HEK293 (cell line): ENCODE measurements around the gene PPP1R9B.
A peak's percentile ranks its signal among the peaks of the same experiment; 100 is the strongest.

Experiments
- FEZF1 ChIP-seq: fragments of 450-650 bp; formaldehyde crosslinking; IDR thresholded peaks from 2 replicates; pipeline ENCODE4 v1.5.1; 2016; ENCODE audit warnings: missing biosample characterization, missing genetic modification characterization
- GLIS1 ChIP-seq: fragments of 450-650 bp; formaldehyde crosslinking; IDR thresholded peaks from 2 replicates; pipeline ENCODE4 v1.5.1; 2016; ENCODE audit warnings: missing biosample characterization, missing genetic modification characterization
- GLIS2 ChIP-seq: fragments of 450-650 bp; formaldehyde crosslinking; IDR thresholded peaks from 2 replicates; pipeline ENCODE4 v1.5.1; 2016; ENCODE audit warnings: missing biosample characterization, missing genetic modification characterization
- OSR2 ChIP-seq: fragments of 450-650 bp; formaldehyde crosslinking; IDR thresholded peaks from 2 replicates; pipeline ENCODE4 v1.5.1; 2016; ENCODE audit warnings: missing biosample characterization, missing genetic modification characterization
- SP2 ChIP-seq: fragments of 450-650 bp; formaldehyde crosslinking; IDR thresholded peaks from 2 replicates; pipeline ENCODE4 v1.5.1; 2016; ENCODE audit warnings: missing biosample characterization, missing genetic modification characterization
- ZBTB20 ChIP-seq: fragments of 450-650 bp; formaldehyde crosslinking; IDR thresholded peaks from 2 replicates; pipeline ENCODE4 v1.5.1; 2016; ENCODE audit warnings: missing biosample characterization, missing genetic modification characterization
- ZNF223 ChIP-seq: fragments of 450-650 bp; formaldehyde crosslinking; IDR thresholded peaks from 2 replicates; pipeline ENCODE4 v1.5.1; 2016; ENCODE audit warnings: missing biosample characterization, missing genetic modification characterization
- ZNF24 ChIP-seq: fragments of 450-650 bp; formaldehyde crosslinking; IDR thresholded peaks from 2 replicates; pipeline ENCODE4 v1.5.1; 2016; ENCODE audit warnings: missing biosample characterization, missing genetic modification characterization
- ZNF354C ChIP-seq: fragments of 450-650 bp; formaldehyde crosslinking; IDR thresholded peaks from 2 replicates; pipeline ENCODE4 v1.5.1; 2016; ENCODE audit warnings: missing biosample characterization, missing genetic modification characterization, low read depth, borderline replicate concordance
- ZNF416 ChIP-seq: fragments of 450-650 bp; formaldehyde crosslinking; IDR thresholded peaks from 2 replicates; pipeline ENCODE4 v1.5.1; 2016; ENCODE audit warnings: missing biosample characterization, missing genetic modification characterization
- ZNF521 ChIP-seq: fragments of 450-650 bp; formaldehyde crosslinking; IDR thresholded peaks from 2 replicates; pipeline ENCODE4 v1.5.1; 2017; ENCODE audit warnings: missing biosample characterization, mild to moderate bottlenecking, missing genetic modification characterization
- ZNF548 ChIP-seq: fragments of 450-650 bp; formaldehyde crosslinking; IDR thresholded peaks from 2 replicates; pipeline ENCODE4 v1.5.1; 2016; ENCODE audit warnings: missing biosample characterization, missing genetic modification characterization
- ZNF600 ChIP-seq: fragments of 450-650 bp; formaldehyde crosslinking; IDR thresholded peaks from 2 replicates; pipeline ENCODE4 v1.5.1; 2016; ENCODE audit warnings: missing biosample characterization, missing genetic modification characterization
- ZNF629 ChIP-seq: fragments of 450-650 bp; formaldehyde crosslinking; IDR thresholded peaks from 2 replicates; pipeline ENCODE4 v1.5.1; 2017; ENCODE audit warnings: missing biosample characterization, missing genetic modification characterization
- ZNF660 ChIP-seq: fragments of 450-650 bp; IDR thresholded peaks from 2 replicates; pipeline ENCODE4 v1.5.1; 2018; ENCODE audit warnings: missing biosample characterization, mild to moderate bottlenecking, missing genetic modification characterization
- ZSCAN23 ChIP-seq: fragments of 450-650 bp; formaldehyde crosslinking; IDR thresholded peaks from 2 replicates; pipeline ENCODE4 v1.5.1; 2016; ENCODE audit warnings: missing biosample characterization, missing genetic modification characterization
- ZSCAN30 ChIP-seq: fragments of 450-650 bp; IDR thresholded peaks from 2 replicates; pipeline ENCODE4 v1.5.1; 2018; ENCODE audit warnings: missing biosample characterization, mild to moderate bottlenecking, missing genetic modification characterization, moderate library complexity
- TF ChIP-seq, protein P1 (sequence below): fragments of 450-650 bp; formaldehyde crosslinking; IDR thresholded peaks from 2 replicates; pipeline ENCODE4 v1.5.1; 2016; ENCODE audit warnings: missing biosample characterization, missing genetic modification characterization
- TF ChIP-seq, protein P2 (sequence below): fragments of 450-650 bp; formaldehyde crosslinking; IDR thresholded peaks from 2 replicates; pipeline ENCODE4 v1.5.1; 2017; ENCODE audit warnings: missing biosample characterization, missing genetic modification characterization
- TF ChIP-seq, protein P3 (sequence below): fragments of 450-650 bp; formaldehyde crosslinking; optimal IDR thresholded peaks from 2 replicates; pipeline ENCODE3; 2016; ENCODE audit warnings: missing biosample characterization, mild to moderate bottlenecking, missing genetic modification characterization
- TF ChIP-seq, protein P4 (sequence below): fragments of 450-650 bp; formaldehyde crosslinking; IDR thresholded peaks from 2 replicates; pipeline ENCODE4 v1.5.1; 2016; ENCODE audit warnings: missing biosample characterization, missing genetic modification characterization
- TF ChIP-seq, protein P5 (sequence below): fragments of 450-650 bp; formaldehyde crosslinking; IDR thresholded peaks from 2 replicates; pipeline ENCODE4 v1.5.1; 2016; ENCODE audit warnings: missing biosample characterization, missing genetic modification characterization
- TF ChIP-seq, protein P6 (sequence below): fragments of 450-650 bp; formaldehyde crosslinking; IDR thresholded peaks from 2 replicates; pipeline ENCODE4 v1.5.1; 2016; ENCODE audit warnings: missing biosample characterization, missing genetic modification characterization
- TF ChIP-seq, protein P7 (sequence below): fragments of 450-650 bp; formaldehyde crosslinking; IDR thresholded peaks from 2 replicates; pipeline ENCODE4 v1.5.1; 2016; ENCODE audit warnings: missing biosample characterization, missing genetic modification characterization

Gene PPP1R9B

DNA sequence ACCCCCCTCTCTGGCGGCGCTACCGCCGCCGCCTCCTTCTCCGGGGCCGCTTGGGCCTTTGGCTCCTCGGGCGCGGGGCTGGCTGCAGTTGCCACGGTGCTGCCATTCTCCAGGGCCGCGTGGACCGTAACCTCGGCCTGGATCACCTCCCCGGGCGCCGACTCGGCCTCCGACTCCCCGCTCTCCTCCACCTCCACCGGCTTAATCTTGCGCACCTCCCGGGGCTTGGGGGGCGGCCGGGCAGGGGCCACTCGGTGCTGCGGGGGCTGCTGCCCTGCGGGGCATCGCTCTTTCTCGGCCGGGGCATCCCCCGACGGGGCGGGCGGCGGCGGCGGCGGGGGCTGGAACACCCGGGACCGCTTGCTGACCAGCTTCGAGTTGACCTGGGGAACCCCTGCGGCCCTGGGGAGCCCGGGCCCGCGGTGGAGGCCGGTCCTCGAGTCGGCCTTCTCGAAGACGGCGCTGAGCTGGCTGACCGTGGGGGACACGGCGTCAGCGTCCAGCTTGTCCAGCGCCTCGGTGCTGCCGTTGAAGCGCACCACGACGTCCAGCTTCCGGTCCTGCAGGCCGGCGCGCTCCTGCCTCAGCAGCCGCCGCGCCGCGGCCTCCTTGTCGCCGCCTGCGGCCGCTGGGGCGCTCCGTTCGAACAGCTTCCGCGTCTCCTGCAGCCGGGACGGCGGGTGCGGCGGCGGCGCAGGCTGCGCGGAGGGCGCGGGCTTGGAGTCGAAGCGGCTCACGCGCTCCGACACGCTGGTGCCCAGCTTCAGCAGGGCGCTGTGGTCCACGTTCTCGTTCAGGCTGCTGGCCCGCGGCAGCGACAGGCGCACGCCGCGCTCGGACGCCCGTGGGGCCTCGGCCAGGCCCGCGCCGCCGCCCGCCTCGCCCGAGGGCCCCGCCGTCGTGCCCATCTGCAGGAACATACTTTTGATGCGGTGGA is 792 bp downstream of the PPP1R9B start (continued):
- TF ChIP-seq SP2 (tag by site-specific recombination) (no peak), ZNF521 (no peak), ZNF354C (tag by site-specific recombination) (no peak), GLIS2 (tag by site-specific recombination) (peak; percentile 60), ZNF660 (tag by site-specific recombination) (peak; percentile 56; the same call in 1 of the 2 replicates), FEZF1 (tag by site-specific recombination) (no peak), OSR2 (tag by site-specific recombination) (0 out of 2 replicates have a peak, but pooled peaks have one; percentile 7), ZNF24 (tag by site-specific recombination) (no peak), ZNF416 (tag by site-specific recombination) (no peak), ZSCAN30 (tag by site-specific recombination) (peak; percentile 62; the same call in 1 of the 2 replicates), ZSCAN23 (tag by site-specific recombination) (no peak), ZNF629 (tag by site-specific recombination) (no peak), GLIS1 (peak; percentile 20; the same call in 1 of the 2 replicates), ZNF223 (tag by site-specific recombination) (peak; percentile 68; the same call in 1 of the 2 replicates), ZNF600 (tag by site-specific recombination) (no peak), ZBTB20 (tag by site-specific recombination) (peak; percentile 43), ZNF548 (tag by site-specific recombination) (no peak)
- TF ChIP-seq, protein P1, sequence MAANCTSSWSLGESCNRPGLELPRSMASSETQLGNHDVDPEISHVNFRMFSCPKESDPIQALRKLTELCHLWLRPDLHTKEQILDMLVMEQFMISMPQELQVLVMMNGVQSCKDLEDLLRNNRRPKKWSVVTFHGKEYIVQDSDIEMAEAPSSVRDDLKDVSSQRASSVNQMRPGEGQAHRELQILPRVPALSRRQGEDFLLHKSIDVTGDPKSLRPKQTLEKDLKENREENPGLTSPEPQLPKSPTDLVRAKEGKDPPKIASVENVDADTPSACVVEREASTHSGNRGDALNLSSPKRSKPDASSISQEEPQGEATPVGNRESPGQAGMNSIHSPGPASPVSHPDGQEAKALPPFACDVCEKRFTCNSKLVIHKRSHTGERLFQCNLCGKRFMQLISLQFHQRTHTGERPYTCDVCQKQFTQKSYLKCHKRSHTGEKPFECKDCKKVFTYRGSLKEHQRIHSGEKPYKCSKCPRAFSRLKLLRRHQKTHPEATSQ, result no peak
- TF ChIP-seq, protein P2, sequence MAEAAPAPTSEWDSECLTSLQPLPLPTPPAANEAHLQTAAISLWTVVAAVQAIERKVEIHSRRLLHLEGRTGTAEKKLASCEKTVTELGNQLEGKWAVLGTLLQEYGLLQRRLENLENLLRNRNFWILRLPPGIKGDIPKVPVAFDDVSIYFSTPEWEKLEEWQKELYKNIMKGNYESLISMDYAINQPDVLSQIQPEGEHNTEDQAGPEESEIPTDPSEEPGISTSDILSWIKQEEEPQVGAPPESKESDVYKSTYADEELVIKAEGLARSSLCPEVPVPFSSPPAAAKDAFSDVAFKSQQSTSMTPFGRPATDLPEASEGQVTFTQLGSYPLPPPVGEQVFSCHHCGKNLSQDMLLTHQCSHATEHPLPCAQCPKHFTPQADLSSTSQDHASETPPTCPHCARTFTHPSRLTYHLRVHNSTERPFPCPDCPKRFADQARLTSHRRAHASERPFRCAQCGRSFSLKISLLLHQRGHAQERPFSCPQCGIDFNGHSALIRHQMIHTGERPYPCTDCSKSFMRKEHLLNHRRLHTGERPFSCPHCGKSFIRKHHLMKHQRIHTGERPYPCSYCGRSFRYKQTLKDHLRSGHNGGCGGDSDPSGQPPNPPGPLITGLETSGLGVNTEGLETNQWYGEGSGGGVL, result peak; percentile 44; the same call in 1 of the 2 replicates
- TF ChIP-seq, protein P3, sequence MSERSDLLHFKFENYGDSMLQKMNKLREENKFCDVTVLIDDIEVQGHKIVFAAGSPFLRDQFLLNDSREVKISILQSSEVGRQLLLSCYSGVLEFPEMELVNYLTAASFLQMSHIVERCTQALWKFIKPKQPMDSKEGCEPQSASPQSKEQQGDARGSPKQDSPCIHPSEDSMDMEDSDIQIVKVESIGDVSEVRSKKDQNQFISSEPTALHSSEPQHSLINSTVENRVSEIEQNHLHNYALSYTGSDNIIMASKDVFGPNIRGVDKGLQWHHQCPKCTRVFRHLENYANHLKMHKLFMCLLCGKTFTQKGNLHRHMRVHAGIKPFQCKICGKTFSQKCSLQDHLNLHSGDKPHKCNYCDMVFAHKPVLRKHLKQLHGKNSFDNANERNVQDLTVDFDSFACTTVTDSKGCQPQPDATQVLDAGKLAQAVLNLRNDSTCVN, result peak; percentile 78
- TF ChIP-seq, protein P4, sequence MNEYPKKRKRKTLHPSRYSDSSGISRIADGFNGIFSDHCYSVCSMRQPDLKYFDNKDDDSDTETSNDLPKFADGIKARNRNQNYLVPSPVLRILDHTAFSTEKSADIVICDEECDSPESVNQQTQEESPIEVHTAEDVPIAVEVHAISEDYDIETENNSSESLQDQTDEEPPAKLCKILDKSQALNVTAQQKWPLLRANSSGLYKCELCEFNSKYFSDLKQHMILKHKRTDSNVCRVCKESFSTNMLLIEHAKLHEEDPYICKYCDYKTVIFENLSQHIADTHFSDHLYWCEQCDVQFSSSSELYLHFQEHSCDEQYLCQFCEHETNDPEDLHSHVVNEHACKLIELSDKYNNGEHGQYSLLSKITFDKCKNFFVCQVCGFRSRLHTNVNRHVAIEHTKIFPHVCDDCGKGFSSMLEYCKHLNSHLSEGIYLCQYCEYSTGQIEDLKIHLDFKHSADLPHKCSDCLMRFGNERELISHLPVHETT (tag by site-specific recombination), result no peak
- TF ChIP-seq, protein P5, sequence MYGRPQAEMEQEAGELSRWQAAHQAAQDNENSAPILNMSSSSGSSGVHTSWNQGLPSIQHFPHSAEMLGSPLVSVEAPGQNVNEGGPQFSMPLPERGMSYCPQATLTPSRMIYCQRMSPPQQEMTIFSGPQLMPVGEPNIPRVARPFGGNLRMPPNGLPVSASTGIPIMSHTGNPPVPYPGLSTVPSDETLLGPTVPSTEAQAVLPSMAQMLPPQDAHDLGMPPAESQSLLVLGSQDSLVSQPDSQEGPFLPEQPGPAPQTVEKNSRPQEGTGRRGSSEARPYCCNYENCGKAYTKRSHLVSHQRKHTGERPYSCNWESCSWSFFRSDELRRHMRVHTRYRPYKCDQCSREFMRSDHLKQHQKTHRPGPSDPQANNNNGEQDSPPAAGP (tag by site-specific recombination), result no peak
- TF ChIP-seq, protein P6, sequence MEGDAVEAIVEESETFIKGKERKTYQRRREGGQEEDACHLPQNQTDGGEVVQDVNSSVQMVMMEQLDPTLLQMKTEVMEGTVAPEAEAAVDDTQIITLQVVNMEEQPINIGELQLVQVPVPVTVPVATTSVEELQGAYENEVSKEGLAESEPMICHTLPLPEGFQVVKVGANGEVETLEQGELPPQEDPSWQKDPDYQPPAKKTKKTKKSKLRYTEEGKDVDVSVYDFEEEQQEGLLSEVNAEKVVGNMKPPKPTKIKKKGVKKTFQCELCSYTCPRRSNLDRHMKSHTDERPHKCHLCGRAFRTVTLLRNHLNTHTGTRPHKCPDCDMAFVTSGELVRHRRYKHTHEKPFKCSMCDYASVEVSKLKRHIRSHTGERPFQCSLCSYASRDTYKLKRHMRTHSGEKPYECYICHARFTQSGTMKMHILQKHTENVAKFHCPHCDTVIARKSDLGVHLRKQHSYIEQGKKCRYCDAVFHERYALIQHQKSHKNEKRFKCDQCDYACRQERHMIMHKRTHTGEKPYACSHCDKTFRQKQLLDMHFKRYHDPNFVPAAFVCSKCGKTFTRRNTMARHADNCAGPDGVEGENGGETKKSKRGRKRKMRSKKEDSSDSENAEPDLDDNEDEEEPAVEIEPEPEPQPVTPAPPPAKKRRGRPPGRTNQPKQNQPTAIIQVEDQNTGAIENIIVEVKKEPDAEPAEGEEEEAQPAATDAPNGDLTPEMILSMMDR, result peak; percentile 31
- TF ChIP-seq, protein P7, sequence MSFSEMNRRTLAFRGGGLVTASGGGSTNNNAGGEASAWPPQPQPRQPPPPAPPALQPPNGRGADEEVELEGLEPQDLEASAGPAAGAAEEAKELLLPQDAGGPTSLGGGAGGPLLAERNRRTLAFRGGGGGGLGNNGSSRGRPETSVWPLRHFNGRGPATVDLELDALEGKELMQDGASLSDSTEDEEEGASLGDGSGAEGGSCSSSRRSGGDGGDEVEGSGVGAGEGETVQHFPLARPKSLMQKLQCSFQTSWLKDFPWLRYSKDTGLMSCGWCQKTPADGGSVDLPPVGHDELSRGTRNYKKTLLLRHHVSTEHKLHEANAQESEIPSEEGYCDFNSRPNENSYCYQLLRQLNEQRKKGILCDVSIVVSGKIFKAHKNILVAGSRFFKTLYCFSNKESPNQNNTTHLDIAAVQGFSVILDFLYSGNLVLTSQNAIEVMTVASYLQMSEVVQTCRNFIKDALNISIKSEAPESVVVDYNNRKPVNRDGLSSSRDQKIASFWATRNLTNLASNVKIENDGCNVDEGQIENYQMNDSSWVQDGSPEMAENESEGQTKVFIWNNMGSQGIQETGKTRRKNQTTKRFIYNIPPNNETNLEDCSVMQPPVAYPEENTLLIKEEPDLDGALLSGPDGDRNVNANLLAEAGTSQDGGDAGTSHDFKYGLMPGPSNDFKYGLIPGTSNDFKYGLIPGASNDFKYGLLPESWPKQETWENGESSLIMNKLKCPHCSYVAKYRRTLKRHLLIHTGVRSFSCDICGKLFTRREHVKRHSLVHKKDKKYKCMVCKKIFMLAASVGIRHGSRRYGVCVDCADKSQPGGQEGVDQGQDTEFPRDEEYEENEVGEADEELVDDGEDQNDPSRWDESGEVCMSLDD (tag by site-specific recombination), result 0 out of 2 replicates have a peak, but pooled peaks have one; percentile 43
